HG02973 (cell line): ENCODE data around the gene HMX2.

Source experiments
- ATAC-seq: cut with Tn5 transposase; IDR thresholded peaks from one replicate; pipeline ENCODE4 v1.9.1; 2021; ENCODE audit warnings: moderate library complexity; ENCODE audit not compliant: unreplicated experiment

HMX2 gene

GRCh38 chr10:123147635-123148413 is at the start of gene HMX2:
Gene HMX2 (plus strand): TSS chr10:123148136. CDS start chr10:123148379, 243 bp downstream.
- ATAC-seq: no peak

DNA sequence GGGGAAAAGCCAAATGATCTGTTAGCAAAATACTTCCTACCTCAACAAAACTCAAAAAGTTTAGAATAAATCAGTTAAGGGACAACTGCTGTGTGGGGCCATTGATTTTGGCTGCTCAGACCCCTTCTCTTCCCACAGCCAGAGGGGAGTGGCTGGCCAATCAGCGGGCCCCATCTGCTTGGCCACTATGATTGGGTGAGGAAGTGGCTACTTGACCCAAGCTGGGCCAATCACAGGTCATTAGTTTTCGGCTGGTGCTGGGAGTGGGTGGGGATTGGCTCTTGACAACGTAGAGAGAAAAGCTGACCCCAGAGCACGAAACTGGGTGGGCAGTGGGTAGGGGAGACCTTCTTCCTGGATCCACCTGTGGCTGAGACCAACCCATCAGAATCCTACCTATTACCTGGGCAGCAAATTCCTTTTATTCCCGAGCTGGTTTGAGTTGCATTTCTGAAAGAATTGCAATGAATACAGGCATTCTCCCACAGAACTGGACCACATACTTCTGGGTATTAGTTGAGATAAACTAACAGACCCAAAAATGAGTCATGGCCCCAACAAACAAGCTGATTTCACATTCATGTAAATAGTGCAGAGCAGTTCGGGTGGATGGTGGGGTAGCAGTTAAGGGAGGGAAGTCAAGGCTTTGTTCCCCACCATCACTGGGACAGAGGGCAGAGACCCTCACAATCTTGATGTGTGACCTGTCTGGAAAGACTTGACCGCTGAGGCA is 47.7 kb upstream of the HMX2 start:
- no peak for ATAC-seq

DNA sequence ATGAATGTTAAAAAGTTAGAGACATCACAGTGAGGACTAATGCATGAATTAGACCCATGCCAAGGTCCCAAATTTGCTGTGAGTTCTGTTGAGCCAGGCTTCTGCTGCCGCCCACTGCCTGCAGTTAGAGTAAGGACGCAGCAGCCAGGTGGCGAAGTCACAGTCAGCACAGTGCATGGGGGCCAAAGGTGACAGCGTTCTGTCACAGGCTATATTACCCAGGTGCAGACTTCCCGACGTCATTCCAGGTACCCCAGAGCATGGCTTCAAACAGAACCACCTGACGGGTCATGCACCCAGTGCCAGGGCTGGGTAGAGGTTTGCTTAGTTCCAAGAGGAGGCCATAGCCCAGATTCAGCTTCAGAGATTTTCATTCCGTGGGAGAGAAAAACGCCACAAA is 46.1 kb upstream of the HMX2 start:
- ATAC-seq: no peak

GRCh38 chr10:123102673-123103072 is 45.3 kb upstream of the HMX2 start:
- ATAC-seq: no peak

DNA sequence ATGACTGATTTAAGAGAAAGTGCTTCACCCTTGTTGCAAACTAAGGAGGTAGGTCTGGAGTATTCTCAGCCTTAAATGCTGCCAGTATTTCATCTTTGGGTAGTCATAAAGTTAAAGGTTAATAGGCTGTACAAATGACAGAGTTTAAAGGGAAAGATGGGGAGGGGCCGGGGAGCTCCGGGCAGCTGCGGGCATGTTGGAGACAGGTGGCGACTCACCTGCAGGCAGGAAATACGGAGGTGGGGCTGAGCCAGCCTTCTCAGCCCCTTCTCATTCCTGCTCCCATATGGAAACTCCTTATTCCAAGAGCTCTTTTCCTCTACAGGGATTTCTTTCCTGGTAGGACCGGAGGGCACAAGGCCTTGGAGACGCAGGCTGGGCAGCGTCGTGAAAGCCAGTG is 44.0 kb upstream of the HMX2 start:
- no peak for ATAC-seq

DNA sequence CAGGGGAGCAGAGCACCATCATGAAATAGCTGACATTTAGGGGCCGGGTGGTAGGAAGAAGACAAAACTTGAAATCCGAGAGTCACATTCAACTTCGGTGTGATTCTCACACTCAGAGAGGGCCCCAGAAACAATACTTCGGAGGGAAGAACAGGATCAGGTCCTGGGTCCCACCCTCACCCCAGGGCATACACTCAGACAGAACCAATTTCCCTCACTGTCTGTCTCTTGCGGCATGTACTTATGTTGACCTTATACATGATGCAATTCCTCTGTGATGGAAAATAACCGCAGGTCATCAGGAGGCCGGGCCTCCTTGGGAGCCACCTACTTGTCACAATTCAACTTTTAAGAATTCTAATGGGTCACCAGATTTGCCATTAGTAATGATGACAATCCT is 38.5 kb upstream of the HMX2 start:
- no peak for ATAC-seq

GRCh38 chr10:123117644-123118417 is 30.1 kb upstream of the HMX2 start:
- ATAC-seq: no peak

DNA sequence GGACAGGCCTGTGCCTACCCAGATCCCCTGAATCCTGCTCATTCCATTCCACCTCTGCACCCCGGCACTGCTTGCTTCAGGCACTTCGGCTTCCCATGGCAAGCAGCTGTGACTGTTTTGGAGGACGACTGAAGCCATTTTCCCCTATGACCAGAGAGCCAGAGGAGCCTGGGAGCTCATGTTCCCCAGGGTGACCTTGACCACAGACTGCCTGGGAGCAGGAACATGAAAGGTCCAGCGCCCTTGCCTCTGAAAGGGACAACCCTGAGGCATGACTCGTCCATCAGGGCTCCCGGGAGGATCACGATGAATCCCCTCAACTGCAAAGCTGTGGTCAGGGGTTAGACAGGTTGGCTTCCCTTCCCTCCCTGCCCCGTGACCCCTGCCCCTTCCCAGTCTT is 28.9 kb upstream of the HMX2 start:
- no peak for ATAC-seq

DNA sequence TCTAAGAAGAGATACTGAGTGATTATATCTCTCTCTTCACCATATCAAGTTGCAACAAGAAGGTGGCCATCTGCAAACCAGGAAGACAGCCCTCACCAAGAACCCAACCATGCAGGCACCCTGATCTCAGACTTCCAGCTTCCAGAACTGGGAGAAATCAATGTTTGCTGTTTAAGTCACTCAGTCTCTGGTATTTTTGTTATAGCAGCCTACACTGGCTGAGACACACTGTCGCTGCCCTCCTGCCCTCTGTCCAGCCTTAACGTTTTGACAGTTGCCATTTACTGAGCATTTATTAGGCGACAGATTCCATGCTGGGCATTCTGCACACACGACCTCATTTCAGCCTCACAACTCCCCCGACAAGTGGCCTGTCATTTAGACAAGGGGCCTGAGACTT is 21.7 kb upstream of the HMX2 start:
- no peak for ATAC-seq

- no peak for ATAC-seq
Observed at GRCh38 chr10:123129618-123130271, 18.2 kb upstream of the HMX2 start.

- ATAC-seq: no peak
Observed at GRCh38 chr10:123132576-123133477, 15.1 kb upstream of the HMX2 start.

GRCh38 chr10:123133541-123134342 is 14.2 kb upstream of the HMX2 start:
- ATAC-seq: no peak

DNA sequence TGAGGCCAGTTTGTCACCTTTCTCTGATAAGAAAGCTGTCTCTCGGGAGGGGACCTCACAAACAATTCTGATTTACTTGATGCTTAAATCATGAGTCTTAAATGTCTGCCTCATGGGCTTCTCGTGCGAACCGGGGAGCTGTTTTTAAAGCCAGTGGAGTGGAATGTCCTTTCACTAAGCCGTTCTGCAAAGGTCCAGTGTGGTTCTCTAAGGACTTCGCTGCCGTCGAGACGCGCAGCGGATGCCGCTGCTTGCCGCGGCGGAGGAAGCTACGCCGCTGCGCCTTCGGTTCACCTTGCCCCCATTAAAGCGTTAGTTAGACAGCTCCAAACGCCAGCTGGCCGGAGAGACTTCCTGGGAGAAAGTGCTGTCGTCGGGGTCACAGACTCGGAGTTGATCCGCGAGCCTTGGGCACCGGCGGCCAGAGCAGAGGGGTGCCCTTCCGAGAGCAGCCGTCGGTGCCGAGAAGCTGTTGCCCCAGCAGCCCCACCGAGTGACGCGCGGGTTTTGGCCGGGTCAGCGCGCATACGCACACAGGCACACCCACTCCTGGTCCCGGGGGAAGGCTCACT is 13.5 kb upstream of the HMX2 start:
- ATAC-seq: no peak

- no peak for ATAC-seq
Observed at GRCh38 chr10:123134915-123135414, 13.0 kb upstream of the HMX2 start.

GRCh38 chr10:123135415-123136141 is 12.4 kb upstream of the HMX2 start, which contains the start of gene HMX3:
Gene HMX3 (plus strand): TSS chr10:123135970. CDS start chr10:123136051, 81 bp downstream.
- ATAC-seq: no peak

DNA sequence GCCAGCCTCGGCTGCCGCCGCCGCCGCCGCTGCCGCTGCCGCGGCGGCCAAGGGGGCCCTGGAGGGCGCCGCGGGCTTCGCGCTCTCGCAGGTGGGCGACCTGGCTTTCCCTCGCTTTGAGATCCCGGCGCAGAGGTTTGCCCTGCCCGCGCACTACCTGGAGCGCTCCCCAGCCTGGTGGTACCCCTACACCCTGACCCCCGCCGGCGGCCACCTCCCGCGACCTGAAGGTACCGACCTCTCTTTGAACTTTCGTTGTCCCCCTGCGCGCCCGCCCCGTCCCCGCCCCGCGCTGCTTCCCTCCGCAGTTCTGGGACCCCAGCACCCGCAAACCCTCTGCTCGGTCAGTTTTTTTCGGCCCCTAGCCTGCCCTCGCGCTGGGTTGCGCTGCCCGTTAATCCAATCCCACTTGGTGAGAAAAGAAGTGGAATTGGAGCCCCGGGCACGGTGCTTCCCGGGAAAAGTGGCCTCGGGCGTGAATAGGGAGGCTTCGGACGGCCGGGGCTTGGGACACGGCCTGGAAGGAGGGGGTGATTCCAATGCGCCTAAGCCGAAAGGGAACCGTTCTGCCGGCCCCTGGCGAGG is 11.6 kb upstream of the HMX2 start:
- no peak for ATAC-seq

GRCh38 chr10:123136806-123137642 is 10.9 kb upstream of the HMX2 start:
- no peak for ATAC-seq
